PFSK-1 (cell line): Measurements from ENCODE around the gene PLSCR1.

Source experiments
- FOXP2 ChIP-seq: optimal IDR thresholded peaks from 2 replicates; pipeline ENCODE3; 2011; ENCODE audit warnings: borderline replicate concordance, control low read depth, inconsistent platforms; ENCODE audit not compliant: insufficient read depth; ENCODE audit errors: extremely low read length, extremely low read depth
- POLR2AphosphoS5 ChIP-seq: IDR thresholded peaks from 2 replicates; pipeline ENCODE4 v1.6.1; 2012; ENCODE audit warnings: low read depth, mild to moderate bottlenecking, control low read depth, low read length, moderate library complexity
- REST ChIP-seq, 2 experiments: IDR thresholded peaks; 2 replicates each; pipeline versions ENCODE4 v1.6.1 to v1.8.0; 2011 to 2012; ENCODE audit warnings: low read depth in 2 of 2, low read length in 2 of 2, control low read depth in 1 of 2, inconsistent platforms in 1 of 2, mild to moderate bottlenecking in 1 of 2, moderate library complexity in 1 of 2; ENCODE audit not compliant: insufficient read depth in 1 of 2
- SIN3A ChIP-seq: IDR thresholded peaks from 2 replicates; pipeline ENCODE4 v1.6.1; 2012; ENCODE audit warnings: mild to moderate bottlenecking, low read length, moderate library complexity, borderline replicate concordance; ENCODE audit not compliant: insufficient read depth
- TAF1 ChIP-seq: IDR thresholded peaks from 2 replicates; pipeline ENCODE4 v1.6.1; 2012; ENCODE audit warnings: low read length, control low read depth, borderline replicate concordance; ENCODE audit not compliant: insufficient read depth

Gene PLSCR1

GRCh38 chr3:146559388-146559787, 15.0 kb upstream of the PLSCR1 start:
- TF ChIP-seq SIN3A (no peak), FOXP2 (no peak), TAF1 (no peak), POLR2AphosphoS5 (no peak), REST (IDR thresholded peaks at IDR 0.05; ENCODE audit: insufficient read depth in 1 of 2, low read depth in 2 of 2, low read length in 2 of 2) (no peak)

GRCh38 chr3:146558781-146559180, 14.4 kb upstream of the PLSCR1 start:
- no peak for TF ChIP-seq TAF1
- no peak for TF ChIP-seq REST (IDR thresholded peaks at IDR 0.05; ENCODE audit: insufficient read depth in 1 of 2, low read depth in 2 of 2, low read length in 2 of 2)
- no peak for TF ChIP-seq SIN3A
- TF ChIP-seq POLR2AphosphoS5, result no peak

GRCh38 chr3:146557745-146558144, 13.3 kb upstream of the PLSCR1 start:
- TF ChIP-seq POLR2AphosphoS5 (no peak), SIN3A (no peak), REST (IDR thresholded peaks at IDR 0.05; ENCODE audit: insufficient read depth in 1 of 2, low read depth in 2 of 2, low read length in 2 of 2) (no peak), TAF1 (no peak), FOXP2 (no peak)

- no peak for TF ChIP-seq SIN3A
Measured at GRCh38 chr3:146555311-146555710, 10.9 kb upstream of the PLSCR1 start.

- no peak for TF ChIP-seq FOXP2
- no peak for TF ChIP-seq POLR2AphosphoS5
Measured at GRCh38 chr3:146554151-146554760, 9.8 kb upstream of the PLSCR1 start.

- no peak for TF ChIP-seq REST (IDR thresholded peaks at IDR 0.05; ENCODE audit: insufficient read depth in 1 of 2, low read depth in 2 of 2, low read length in 2 of 2)
- no peak for TF ChIP-seq FOXP2
- TF ChIP-seq POLR2AphosphoS5, result no peak
- no peak for TF ChIP-seq SIN3A
- no peak for TF ChIP-seq TAF1
Measured at GRCh38 chr3:146550743-146551510, 6.5 kb upstream of the PLSCR1 start.
